Raji (cell line): ENCODE results near the gene TNFRSF9.

Source experiments
- POLR2A ChIP-seq: IDR thresholded peaks from 2 replicates; pipeline ENCODE4 v1.6.1; 2011; ENCODE audit warnings: low read depth, low read length, control low read depth; ENCODE audit not compliant: insufficient read depth

TNFRSF9 gene

GRCh38 chr1:7868070-7868780 lies 72.4 kb downstream of the TNFRSF9 start:
- no peak for TF ChIP-seq POLR2A

- TF ChIP-seq POLR2A: no peak
Measured at GRCh38 chr1:7865978-7866377, 74.7 kb downstream of the TNFRSF9 start.
